Body of pancreas (tissue), 4 donors: Measurements from ENCODE around the gene TMEM242. TPM values are rescaled to one million over a fixed set of nuclear protein-coding genes. Genes with fewer than 3 reads are reported as not detected.

Source experiments
- ATAC-seq: fragments of 150-250 bp; one replicate; pipeline ENCODE4 v1.9.1; 2016
- DNase-seq, 4 donors: peaks; one replicate each; pipeline ENCODE4 v3.0.0-alpha.2; 2019
- H3K27ac ChIP-seq, 4 donors: fragments of 200-600 bp; sonication (generic); 1 replicate in 3 of 4; 2 replicates in 1 of 4; pipeline versions ENCODE4 v1.5.1 to v1.6.1; 2016 to 2019; ENCODE audit warnings: mild to moderate bottlenecking in 1 of 4, mixed read lengths in 1 of 4, moderate library complexity in 1 of 4
- H3K27me3 ChIP-seq, 2 donors: fragments of 200-600 bp; sonication (generic); one replicate each; pipeline ENCODE4 v1.6.0; 2016; ENCODE audit warnings: mild to moderate bottlenecking in 1 of 2
- H3K36me3 ChIP-seq, 2 donors: fragments of 200-600 bp; sonication (generic); replicated peaks in 1 of 2; 2 replicates each; pipeline ENCODE4 v1.5.1; 2016; ENCODE audit warnings: low read depth in 2 of 2; ENCODE audit not compliant: insufficient read depth in 1 of 2
- H3K4me1 ChIP-seq: fragments of 200-600 bp; sonication (generic); one replicate; pipeline ENCODE4 v1.6.0; 2016
- H3K4me3 ChIP-seq, 2 donors: fragments of 200-600 bp; sonication (generic); 1 replicate in 1 of 2; 2 replicates in 1 of 2; pipeline ENCODE4 v1.5.1; 2016 to 2019
- H3K9me3 ChIP-seq, 3 donors: fragments of 200-600 bp; sonication (generic); 1 replicate in 2 of 3; 2 replicates in 1 of 3; pipeline ENCODE4 v1.5.1; 2016
- POLR2A ChIP-seq, 3 donors: fragments of 450-650 bp; IDR thresholded peaks; one replicate each; pipeline ENCODE4 v1.6.1; 2016; ENCODE audit warnings: antibody characterized with exemption in 3 of 3, mild to moderate bottlenecking in 2 of 3
- WGBS, 2 donors: methylation state at CpG; one replicate each; pipeline ENCODE4 v1.1.5; 2017; 5-methylcytosine and 5-hydroxymethylcytosine counted together
- intact Hi-C: fragments of 100-400 bp; cut with DNase I; formaldehyde crosslinking; loops from one replicate; pipeline ENCODE4 v1.15.1; 2023
- total RNA-seq, 2 donors: library from RNA; depleted of rRNA; stranded (reverse); fragments of >200 nt; gene quantifications; one replicate each; pipeline ENCODE4 v1.1.0, GENCODE V29; 2016
- TF ChIP-seq, protein P1 (sequence below), 7 experiments: fragments of 450-650 bp in 4 of 7; fragments of 200-600 bp in 3 of 7; sonication (generic) in 3 of 7; IDR thresholded peaks; one replicate each; pipeline ENCODE4 v1.5.1; 2016 to 2019; ENCODE audit warnings: antibody characterized with exemption in 7 of 7

Gene TMEM242
- total RNA-seq, 2 donors from 2014 or later: 1.6 to 6.2 TPM

GRCh38 chr6:157287247-157287850 is 36.0 kb downstream of the TMEM242 start:
- TF ChIP-seq, protein P1, sequence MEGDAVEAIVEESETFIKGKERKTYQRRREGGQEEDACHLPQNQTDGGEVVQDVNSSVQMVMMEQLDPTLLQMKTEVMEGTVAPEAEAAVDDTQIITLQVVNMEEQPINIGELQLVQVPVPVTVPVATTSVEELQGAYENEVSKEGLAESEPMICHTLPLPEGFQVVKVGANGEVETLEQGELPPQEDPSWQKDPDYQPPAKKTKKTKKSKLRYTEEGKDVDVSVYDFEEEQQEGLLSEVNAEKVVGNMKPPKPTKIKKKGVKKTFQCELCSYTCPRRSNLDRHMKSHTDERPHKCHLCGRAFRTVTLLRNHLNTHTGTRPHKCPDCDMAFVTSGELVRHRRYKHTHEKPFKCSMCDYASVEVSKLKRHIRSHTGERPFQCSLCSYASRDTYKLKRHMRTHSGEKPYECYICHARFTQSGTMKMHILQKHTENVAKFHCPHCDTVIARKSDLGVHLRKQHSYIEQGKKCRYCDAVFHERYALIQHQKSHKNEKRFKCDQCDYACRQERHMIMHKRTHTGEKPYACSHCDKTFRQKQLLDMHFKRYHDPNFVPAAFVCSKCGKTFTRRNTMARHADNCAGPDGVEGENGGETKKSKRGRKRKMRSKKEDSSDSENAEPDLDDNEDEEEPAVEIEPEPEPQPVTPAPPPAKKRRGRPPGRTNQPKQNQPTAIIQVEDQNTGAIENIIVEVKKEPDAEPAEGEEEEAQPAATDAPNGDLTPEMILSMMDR (IDR thresholded peaks at IDR 0.05): no peak
- TF ChIP-seq POLR2A (IDR thresholded peaks at IDR 0.05): no peak
- ATAC-seq: no peak
- Histone ChIP-seq H3K4me1 (peaks cover 14% of the 10 kb centered on the region), H3K27me3 (no peaks in the 10 kb centered on the region), H3K9me3 (no peaks in the 10 kb centered on the region), H3K36me3 (peaks cover 0 to 2% of the 10 kb centered on the region in 2 donors), H3K4me3 (no peak overlapping the region), H3K27ac (no peak overlapping the region)
- no peak for DNase-seq
- WGBS, 2 donors: 86 to 87% methylated on average over 10 of the region's 10 CpGs
- intact Hi-C loops: no loop called here

- DNase-seq (no peak), ATAC-seq (no peak)
- H3K4me3 ChIP-seq: no peak overlapping the region
- peak overlapping the region; percentile 30 to 55 (median 48) for H3K27ac ChIP-seq
- TF ChIP-seq, protein P1 (IDR thresholded peaks at IDR 0.05): no peak
- no peak for TF ChIP-seq POLR2A (IDR thresholded peaks at IDR 0.05)
- no peaks in the 10 kb centered on the region for H3K27me3 ChIP-seq
- H3K9me3 ChIP-seq: no peaks in the 10 kb centered on the region
- H3K36me3 ChIP-seq: no peaks in the 10 kb centered on the region
- intact Hi-C loops: no loop called here
- WGBS, 2 donors: 51 to 54% methylated on average over 5 of the region's 5 CpGs
- H3K4me1 ChIP-seq: peaks cover 14% of the 10 kb centered on the region
Observed at GRCh38 chr6:157285422-157285779, 37.9 kb downstream of the TMEM242 start.

DNA sequence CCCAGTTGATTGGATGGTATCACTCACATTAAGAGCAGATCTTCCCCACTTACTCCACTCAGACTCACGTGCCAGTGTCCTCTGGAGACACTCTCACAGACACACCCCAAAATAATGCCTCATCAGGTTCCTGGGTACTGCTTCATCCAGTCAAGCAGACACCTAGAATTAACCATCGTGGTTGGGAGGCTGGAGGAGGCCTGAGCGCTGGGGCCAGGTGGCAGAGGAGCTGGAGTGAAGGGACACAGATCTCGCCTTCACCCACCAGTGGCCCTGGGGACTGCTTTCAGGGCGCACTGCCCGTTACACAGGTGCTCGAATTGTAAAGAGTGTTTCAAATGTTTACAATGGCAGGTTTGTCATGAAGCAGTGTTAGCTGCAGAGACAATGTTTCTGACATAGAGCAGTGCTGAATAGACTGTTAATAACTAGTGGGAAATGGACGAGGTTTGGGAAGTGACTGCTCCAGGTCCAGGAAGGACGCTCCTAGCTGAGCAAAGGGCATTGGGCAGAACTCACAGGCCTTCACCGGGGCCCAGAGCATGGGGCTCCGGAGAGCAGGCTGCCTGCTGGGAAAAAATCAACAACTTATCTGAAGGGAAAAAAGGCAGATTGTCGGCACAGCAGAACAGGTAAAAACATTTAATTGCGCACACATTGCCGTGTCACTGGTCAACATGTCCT is 38.4 kb downstream of the TMEM242 start:
- Histone ChIP-seq H3K27me3 (no peaks in the 10 kb centered on the region), H3K4me3 (no peak overlapping the region), H3K9me3 (no peaks in the 10 kb centered on the region), H3K36me3 (no peaks in the 10 kb centered on the region), H3K27ac (peak overlapping the region; percentile 30 to 55 (median 48)), H3K4me1 (peaks cover 14% of the 10 kb centered on the region)
- ATAC-seq (peak; percentile 43), DNase-seq (peak in 2 of 4 donors; percentile 37 to 54)
- TF ChIP-seq, protein P1 (IDR thresholded peaks at IDR 0.05): no peak
- no peak for TF ChIP-seq POLR2A (IDR thresholded peaks at IDR 0.05)
- intact Hi-C loops: no loop called here
- 39 to 41% methylated on average over 14 of the region's 14 CpGs for WGBS, 2 donors

GRCh38 chr6:157283900-157284737 is 39.2 kb downstream of the TMEM242 start:
- Histone ChIP-seq H3K27ac (no peak overlapping the region), H3K4me3 (no peak overlapping the region), H3K27me3 (no peaks in the 10 kb centered on the region), H3K4me1 (peaks cover 14% of the 10 kb centered on the region), H3K36me3 (no peaks in the 10 kb centered on the region), H3K9me3 (no peaks in the 10 kb centered on the region)
- 92 to 98% methylated on average over 8 to 9 of the region's 13 CpGs for WGBS, 2 donors
- ATAC-seq: no peak
- TF ChIP-seq, protein P1 (IDR thresholded peaks at IDR 0.05): no peak
- no peak for TF ChIP-seq POLR2A (IDR thresholded peaks at IDR 0.05)
- DNase-seq: no peak
- intact Hi-C loops: no loop called here
